ENCODE results near the gene DNAL1.

The DNAL1 gene

DNA sequence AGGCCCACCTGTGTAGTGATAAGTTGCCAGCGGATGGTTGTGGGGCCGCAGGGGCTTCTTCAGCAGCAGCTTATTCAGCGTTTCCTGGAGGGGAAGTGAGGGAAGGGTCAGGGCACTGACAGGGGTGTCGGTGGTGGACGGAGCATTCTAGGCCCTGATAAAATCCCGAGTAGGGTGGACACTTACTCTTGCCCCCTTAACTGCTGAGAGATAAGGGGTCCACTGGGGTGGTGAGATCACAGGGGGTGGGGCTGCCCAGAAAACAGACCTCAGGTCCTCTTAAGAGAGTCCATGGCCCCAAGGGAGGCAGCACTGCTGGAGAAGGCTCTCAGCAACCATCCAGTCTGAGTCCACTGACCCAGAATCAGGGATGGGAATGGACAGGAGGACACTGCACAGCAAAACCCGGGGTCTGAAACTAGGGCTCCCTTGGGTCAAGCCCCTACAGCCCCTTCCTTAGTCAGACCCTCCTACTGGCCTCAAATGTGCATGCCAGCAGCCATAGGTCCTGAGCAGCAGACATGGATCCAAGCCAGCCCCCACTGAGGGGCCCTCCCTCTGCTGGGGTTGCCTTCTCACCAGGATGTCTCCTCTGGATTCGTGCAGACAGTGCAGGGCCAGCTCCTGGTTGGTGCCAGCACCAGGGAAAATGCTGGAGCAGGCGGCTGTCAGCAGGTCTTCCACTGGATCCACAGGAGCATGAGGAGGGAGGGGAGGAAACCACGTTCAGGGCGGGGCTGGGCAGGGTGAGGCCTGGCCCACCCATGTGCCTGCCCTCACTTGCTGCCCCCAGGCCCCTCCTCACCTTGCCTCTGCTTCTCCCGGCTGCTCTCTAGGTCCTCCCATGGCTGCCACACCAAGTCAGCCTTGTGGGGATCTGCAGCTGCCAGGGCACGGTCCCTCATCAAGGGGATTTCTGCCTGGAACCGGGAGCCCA, 81.5 kb downstream of the DNAL1 start:
- no peak for DNase-seq

DNA sequence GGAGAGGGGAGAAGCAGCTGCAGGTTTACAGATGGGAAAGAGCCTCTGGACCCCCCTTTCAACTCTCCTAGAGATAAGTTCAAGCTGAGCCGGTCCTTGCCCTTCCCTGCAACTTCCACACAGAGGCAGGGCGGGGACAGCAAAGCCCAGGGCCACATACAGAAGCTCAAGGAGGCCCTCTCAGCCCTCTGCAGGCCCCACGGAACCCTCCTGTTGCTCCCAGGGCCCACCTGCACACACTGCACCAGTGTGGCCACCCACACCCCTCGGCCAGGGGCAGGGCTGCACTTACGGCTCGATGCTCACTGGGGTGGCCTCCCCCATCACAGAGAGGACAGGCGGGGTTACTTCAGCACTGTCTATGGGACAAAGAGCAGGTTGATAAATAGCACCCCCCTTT, 82.4 kb downstream of the DNAL1 start:
- DNase-seq, result no peak

- DNase-seq, result peak; percentile 60 to 89 (median 80)
Measured at GRCh38 chr14:73728717-73729330, 84.0 kb downstream of the DNAL1 start.

DNA sequence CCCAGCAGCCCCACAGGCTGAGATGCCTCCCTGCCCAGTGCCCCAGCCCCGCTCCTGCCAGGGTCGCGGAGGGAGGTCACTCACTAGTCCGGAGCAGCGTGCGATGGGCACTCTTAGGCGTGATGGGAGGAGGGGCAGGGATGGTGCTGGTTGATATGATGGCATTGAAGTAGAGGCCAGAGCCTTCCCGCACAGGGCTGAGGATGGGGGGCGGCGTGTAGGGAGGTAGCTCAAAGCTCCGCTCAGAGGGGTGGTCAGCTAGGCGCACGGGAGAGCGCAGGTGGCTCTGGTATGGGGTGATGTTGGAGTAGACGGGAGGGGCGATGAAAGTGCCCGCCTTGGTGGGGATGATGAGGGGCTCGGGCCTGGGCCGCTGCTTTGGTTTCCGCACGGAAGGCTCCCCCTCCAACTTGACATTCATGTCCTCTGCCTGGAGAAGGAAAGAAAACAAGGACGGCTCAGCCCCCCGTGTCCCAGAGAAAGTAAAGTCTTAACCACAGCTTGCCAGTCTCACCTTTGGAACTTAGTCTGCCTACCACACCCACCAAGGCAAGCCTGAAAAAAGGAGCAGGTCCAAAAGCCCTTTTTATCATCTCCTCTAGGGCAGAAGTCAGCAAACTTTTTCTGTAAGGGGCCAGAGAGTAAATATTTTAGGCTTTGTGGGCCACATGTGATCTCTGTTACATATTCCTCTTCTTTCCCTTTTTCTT, 84.9 kb downstream of the DNAL1 start:
- DNase-seq, result no peak

DNA sequence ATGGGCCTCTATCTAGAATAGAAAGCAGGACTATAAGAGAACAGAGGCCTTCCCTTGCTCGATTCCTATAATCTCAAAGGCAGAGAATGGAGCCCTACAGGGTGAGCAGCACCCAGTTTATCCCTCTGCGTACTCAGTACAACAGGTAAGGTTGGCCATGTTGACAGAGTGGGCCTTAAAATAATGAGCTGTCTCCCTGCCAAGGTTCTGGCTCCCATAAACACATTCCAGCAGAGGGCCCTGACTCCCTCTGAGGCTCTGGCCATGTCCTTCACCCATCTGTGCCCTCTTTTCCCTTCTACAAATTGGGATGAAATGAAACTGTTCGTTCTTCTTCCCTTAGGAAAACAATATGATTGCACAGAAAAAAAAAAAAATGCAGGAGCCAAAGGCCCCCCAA, 86.3 kb downstream of the DNAL1 start:
- no peak for DNase-seq

- DNase-seq, result no peak
Measured at GRCh38 chr14:73732006-73732405, 87.2 kb downstream of the DNAL1 start.

DNA sequence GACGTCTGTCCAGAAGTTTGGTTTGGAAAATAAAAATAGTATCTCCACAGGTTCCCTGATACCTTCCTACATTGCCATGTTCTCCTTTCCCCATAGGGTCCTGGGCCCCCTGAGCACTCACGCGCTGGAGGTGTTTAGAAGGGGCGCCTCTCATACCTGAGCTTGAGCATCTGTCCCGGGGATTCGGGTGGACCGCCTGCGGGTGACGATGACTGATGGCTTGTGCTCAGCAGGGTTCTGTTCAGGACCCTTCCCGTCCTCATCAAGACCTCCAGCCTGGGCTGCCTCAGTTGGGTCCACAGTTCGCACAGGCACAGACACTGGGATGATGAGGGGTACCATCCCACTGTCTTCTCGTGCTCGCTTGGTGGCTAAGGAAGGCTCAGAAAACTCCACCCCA, 92.1 kb downstream of the DNAL1 start:
- DNase-seq, result no peak

GRCh38 chr14:73738518-73739173, 93.9 kb downstream of the DNAL1 start:
- no peak for DNase-seq

GRCh38 chr14:73739174-73739898, 94.5 kb downstream of the DNAL1 start:
- DNase-seq, result no peak

DNA sequence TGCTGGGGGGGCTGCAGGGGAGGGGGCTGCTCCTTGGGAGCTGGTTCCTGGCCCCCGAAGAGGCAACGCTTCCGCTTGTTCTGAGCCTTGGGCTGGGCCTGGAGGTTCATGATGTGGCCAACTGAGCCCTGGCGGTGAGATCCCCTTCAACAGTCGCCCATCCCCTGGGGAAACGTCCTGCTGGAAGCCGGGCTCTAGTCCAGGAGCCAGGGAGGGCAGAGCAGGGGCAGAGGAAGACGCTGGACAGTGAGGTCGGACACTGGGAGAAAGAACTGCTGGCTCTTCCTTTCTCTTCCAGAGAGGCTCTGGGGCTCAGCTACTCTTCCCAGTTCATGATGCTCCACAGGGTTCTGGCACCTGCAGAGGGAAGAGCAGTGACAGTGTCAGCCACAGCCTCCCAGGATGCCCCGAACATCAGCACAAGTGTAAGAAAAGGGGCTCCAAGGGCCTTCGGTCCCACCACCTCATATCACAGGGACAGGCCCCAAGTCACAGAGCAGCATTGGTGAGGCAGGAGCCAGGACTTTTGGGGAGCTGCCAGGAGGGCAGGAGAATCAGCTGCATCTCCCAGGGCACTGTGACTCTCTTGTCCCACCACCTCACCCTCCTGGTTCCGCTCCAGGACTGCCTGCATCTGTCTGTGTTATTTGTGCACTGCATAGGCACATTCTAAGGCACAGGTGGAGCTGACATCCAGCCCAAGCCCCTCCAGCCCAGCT, 95.3 kb downstream of the DNAL1 start:
- DNase-seq, result no peak

- no peak for DNase-seq
Measured at GRCh38 chr14:73740618-73741326, 96.0 kb downstream of the DNAL1 start.

DNA sequence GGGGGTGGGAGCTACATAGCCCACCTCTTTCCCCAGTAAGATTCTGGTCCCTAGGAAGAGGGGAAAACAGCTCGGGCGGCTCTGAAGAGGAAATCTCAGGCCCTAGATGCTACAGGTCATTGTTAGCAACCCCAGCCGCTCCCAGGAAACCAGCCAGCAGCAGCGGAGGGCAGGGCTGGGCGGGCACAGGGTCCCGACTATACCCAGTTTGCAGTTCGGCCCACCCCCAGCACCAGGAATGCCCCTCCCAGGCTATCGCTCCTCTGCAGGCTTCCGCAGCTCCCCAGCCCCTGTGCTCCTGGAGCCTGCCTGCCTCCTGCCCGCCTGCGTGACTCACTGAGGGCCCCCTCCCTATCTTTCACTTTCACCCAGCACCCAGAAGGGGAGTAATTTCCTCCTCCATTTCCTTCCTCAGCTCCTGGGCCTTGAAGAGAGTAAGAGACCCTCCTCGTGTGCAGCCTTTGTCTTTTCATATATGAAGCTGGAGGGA, 96.6 kb downstream of the DNAL1 start:
- peak; percentile 49 to 58 (median 56) for DNase-seq

GRCh38 chr14:73741876-73742519, 97.2 kb downstream of the DNAL1 start:
- DNase-seq, result peak in 4 of 6 experiments; percentile 24 to 49 (median 42)

DNA sequence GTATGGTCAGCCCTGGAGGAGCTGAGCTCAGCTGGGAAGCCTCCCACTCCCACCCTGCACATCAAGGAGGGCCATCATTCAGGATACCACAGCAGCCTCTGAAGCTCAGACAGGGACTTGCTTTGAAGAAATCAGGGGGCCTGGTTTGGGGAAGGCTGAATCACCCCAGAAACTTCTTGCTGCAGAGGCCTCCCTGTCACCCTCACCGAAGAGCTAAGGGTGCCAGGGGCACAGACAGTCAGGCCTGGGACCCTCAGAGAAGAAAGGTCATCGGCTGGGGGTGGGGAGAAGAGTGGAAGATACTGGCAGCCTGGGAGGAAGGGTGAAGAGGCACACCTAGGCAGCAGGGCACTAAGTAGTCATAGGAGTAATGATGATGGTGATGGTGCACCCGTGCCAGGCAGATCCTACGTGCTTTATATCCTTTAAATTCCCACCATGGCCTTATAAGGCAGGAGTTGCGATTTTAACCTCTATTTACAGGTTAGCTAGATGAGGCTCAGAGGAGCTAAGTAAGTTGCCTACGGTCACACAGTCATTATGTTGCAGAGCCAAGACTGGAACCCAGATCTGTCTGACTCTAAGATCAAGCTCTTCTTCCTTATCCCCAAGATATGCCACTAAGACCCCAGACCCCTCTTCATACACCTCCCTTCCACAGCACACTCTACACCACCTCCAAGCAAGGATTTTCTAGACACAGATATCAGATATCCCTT, 97.9 kb downstream of the DNAL1 start:
- DNase-seq, result no peak

DNA sequence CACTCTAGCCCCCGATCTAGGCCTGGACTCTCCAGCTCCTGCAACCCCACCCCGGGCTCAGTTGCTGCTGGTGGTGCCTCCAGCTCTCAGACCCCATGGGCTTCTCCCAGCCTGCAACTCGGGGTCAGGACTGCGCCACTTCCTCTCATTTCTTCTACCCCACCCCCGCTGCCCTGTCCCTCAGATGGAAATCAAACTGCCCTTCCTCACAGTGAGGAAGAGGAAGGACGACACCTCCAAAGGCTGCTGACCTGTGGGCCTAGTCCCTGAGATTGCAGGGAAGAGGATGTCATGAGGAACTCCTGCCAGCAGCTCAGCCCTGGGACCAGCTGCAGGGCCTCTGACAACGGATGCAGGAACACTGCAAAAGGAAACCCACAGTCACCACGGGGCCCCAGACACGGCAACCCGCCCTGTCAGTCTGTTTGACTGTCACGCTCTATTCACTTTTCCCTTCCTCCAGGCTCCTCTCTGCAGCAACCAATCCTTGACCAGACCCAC, 98.7 kb downstream of the DNAL1 start:
- DNase-seq, result peak; percentile 19 to 66 (median 38)

DNA sequence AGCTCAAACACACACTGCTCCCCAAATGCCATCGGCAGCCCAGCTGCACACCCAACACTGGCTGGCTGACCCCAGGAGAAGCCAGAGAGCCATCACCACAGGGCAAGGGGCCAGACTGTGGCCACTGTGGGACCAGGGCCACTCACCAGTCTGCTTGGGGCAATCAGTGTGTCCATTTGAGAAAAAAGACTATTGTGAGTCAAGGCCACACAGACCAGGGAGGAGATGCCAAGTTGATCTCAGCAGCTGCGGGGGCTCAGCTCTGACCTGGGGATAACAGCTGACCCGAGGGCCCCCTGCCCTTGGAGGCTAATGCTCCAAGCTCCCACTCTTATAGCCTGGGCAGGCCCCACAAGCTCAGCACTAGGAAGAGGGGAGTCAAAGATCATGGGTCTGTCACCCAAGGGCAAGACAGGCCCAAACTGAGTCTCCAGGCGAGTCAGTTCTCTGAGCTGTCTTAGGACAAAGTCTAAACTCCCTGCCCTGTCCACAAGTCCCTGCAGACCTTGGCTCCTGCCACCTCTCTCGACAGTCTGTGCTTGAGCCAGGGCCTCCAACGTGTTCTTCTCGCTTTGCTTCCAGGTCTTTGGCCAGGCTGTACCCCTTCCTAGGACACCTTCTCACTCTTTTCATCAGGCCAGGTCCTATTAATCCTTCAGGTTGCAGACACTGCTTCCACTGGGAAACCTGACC, 99.5 kb downstream of the DNAL1 start:
- DNase-seq, result no peak

- DNase-seq, result no peak
Measured at GRCh38 chr14:73744874-73745529, 100.2 kb downstream of the DNAL1 start.
